Sciatic nerve (tissue), 2 donors: Measurements from ENCODE around the gene LENG8. TPM values are rescaled to one million over a fixed set of nuclear protein-coding genes. Genes with fewer than 3 reads are reported as not detected.
"Not testable (repeated sequence)": the region's sequence is repeated elsewhere in the genome, so short reads cannot be mapped to it uniquely, and the experiment has no call there.

Experiments used
- ATAC-seq: fragments of 200-7000 bp; cut with Tn5 transposase; one replicate; pipeline ENCODE4 v1.9.1; 2020; ENCODE audit warnings: mild to moderate bottlenecking, moderate library complexity
- DNase-seq: peaks from one replicate; pipeline ENCODE4 v3.0.0-alpha.2; 2020; ENCODE audit warnings: low spot score
- intact Hi-C: fragments of 100-400 bp; cut with DNase I; formaldehyde crosslinking; loops from one replicate; pipeline ENCODE4 v1.14.2; 2022
- total RNA-seq: library from RNA; stranded (reverse); fragmentation: NEBNext Ultra II Directional; extraction: Animal tissue kit (Norgen Biotek cat#: 25700); gene quantifications from one replicate; pipeline ENCODE4 v1.2.1, GENCODE V29; 2021
- donor health status: DM: no; HTN: no; CAD: no.
- donor health status: DM: no; HTN: no; CAD: no.

Gene LENG8
- total RNA-seq, 1 donor from 2014 or later: 305 TPM

DNA sequence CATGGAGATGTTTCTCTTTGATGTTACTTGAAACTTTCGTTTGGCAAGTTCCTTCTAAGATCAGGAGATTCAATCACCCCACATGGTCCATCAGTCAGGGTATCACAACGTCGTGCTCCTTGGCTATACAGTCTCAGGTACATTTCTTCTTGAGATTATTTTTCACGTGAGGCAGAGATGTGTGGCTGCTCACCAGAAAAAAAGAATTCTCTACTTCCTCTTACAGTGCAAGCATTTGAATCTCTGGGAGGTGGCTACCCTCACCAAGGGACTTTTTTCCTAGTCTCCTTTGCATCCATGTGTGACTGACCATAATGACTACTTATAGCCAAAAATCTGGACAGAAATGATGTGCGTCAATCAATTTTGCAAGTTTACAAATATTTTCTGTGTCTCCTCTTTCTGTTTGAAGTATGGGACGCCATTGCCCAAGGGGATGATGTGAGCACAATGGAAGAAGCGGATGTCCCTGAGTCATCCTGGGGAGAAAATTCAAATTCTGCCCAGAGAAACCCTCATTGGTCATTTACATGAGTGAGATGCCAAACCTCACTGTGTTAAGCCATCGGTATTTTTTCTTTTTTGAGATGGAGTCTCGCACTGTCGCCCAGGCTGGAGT, 45.1 kb downstream of the LENG8 start:
- intact Hi-C loops: no loop called here
- no peak for ATAC-seq

DNA sequence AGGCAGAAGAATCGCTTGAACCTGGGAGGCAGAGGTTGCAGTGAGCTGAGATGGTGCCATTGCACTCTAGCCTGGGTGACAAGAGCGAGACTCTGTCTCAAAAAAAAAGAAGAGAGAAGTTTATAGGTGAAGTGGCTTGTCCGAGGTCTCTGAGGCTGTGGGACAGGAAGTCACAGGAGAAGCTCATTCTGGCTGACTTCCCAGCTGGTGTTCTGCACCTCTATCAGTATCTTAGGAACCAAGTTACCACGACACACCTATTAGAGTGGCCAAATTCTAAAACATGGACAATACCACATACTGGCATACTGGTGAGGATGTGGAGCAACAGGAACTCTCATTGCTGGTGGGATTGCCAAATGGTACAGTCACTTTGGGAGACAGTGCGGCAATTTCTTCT, 46.3 kb downstream of the LENG8 start:
- DNase-seq, ATAC-seq, intact Hi-C loops: not testable (repeated sequence)

More for the DNA sequence above, 45.1 kb downstream of the LENG8 start:
- no peak for DNase-seq

GRCh38 chr19:54497747-54498450, 48.9 kb downstream of the LENG8 start:
- ATAC-seq, DNase-seq, intact Hi-C loops: not testable (repeated sequence)

- intact Hi-C loops, ATAC-seq, DNase-seq: not testable (repeated sequence)
These were observed 49.4 kb downstream of the LENG8 start for GRCh38 chr19:54498451-54498772.

GRCh38 chr19:54502518-54503048, 53.6 kb downstream of the LENG8 start, which contains the start of gene LAIR2:
LAIR2 (plus strand) TSS chr19:54502831; CDS start chr19:54502919, 88 bp downstream.
- intact Hi-C loops: no loop called here
- DNase-seq (no peak), ATAC-seq (no peak)

DNA sequence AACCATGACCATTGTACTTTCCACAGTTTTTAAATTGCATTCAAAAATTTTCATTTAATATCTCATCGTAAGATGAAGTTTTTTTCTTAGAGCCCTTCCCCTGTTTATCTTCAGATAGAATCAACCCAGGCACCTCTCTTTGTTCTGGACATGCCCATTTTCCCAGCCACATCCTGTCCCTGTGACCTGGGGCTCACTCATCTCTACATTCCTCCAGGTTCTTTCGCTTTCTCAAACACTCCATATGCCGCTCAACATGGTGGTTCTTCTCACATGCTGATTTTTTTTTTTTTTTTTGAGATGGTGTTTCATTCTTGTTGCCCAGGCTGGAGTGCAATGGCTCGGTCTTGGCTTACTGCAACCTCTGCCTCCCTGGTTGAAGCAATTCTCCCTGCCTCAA, 56.5 kb downstream of the LENG8 start:
- ATAC-seq, DNase-seq, intact Hi-C loops: not testable (repeated sequence)

GRCh38 chr19:54506079-54506478, 57.1 kb downstream of the LENG8 start:
- no peak for DNase-seq
- no peak for ATAC-seq
- intact Hi-C loops: no loop called here

DNA sequence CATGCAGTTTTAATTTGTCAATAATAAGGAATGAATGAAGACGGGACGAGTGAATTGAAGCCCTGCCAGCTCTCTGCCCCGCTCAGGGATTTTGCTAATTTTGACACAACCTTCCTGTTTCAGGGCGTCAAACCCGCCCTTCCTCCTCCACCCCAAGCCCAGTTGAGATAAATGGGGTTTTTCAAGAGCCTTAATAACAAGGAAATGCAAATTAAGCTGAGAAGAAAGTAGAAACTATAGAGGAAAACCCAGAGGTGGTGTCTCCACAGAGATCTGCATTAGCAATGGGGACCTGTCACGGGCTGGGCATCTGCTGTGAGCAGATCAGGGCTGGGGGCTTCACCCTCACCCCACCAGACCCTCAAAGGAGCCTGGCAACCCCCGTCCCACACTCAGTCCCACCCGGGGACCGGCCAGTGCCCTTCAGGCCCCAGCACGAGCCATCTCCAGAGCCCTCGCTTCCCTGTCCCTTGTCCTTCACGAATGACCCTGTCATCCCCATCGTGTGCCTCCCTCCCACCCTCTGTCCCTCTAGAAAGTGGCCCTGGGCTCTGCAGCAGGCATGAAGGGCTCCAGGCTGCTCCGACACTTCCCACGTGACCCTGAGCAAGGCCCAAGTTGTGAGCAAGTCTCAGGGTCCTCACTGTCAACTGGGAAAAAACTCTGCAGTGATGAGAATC, 58.2 kb downstream of the LENG8 start:
- intact Hi-C loops, ATAC-seq, DNase-seq: not testable (repeated sequence)

GRCh38 chr19:54507824-54508223, 58.8 kb downstream of the LENG8 start:
- DNase-seq: no peak
- intact Hi-C loops: no loop called here
- no peak for ATAC-seq

DNA sequence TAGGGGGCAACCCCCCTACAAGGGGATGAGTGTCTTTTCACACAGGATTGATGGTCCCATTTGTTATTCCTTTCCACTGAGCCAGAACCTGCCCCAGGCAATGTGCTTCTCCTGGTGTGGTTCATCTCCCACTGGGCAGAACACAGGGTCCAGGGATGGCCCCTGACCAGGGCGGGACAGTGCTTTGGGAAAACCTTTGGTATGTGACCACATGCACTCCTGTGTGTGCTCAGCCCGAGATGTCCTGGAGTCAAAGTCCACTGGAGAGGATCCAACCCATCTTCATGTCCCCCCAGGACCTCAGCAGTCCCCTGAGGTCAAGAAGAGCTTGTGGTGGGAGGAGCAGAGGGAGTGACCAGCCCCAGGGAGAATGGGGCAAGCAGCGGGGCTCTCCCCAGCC, 59.5 kb downstream of the LENG8 start:
- intact Hi-C loops, ATAC-seq, DNase-seq: not testable (repeated sequence)

GRCh38 chr19:54509200-54509940, 60.4 kb downstream of the LENG8 start:
- intact Hi-C loops, DNase-seq, ATAC-seq: not testable (repeated sequence)

Other genes starting within 250 kb of the LENG8 start
- 1,121 TPM for gene RPS9, start 248.3 kb upstream of the LENG8 start, total RNA-seq
- gene LILRB3, start 226.2 kb upstream of the LENG8 start, total RNA-seq: 23.9 TPM
- 11.4 TPM for gene LILRA6, start 206.4 kb upstream of the LENG8 start, total RNA-seq
- 24.1 TPM for gene LILRB5, start 191.9 kb upstream of the LENG8 start, total RNA-seq
- 12.9 TPM for gene LILRB2, start 168.1 kb upstream of the LENG8 start, total RNA-seq
- 5.3 TPM for gene LILRA5, start 136.0 kb upstream of the LENG8 start, total RNA-seq
- 2.1 TPM for gene LILRA4, start 110.0 kb upstream of the LENG8 start, total RNA-seq
- 44.7 TPM for gene LAIR1, start 84.3 kb upstream of the LENG8 start, total RNA-seq
- 72.2 TPM for gene TTYH1, start 33.7 kb upstream of the LENG8 start, total RNA-seq
- 6.0 TPM for gene LENG9, start 14.6 kb downstream of the LENG8 start, total RNA-seq
- gene CDC42EP5, start 24.1 kb downstream of the LENG8 start, total RNA-seq: 52.8 TPM
- gene LAIR2, start 53.6 kb downstream of the LENG8 start, total RNA-seq: 1.1 TPM
- 5.3 TPM for gene LILRA2, start 124.6 kb downstream of the LENG8 start, total RNA-seq
- gene LILRA1, start 144.4 kb downstream of the LENG8 start, total RNA-seq: 2.3 TPM
- gene LILRB1, start 181.3 kb downstream of the LENG8 start, total RNA-seq: 10.7 TPM
- 5.5 TPM for gene LILRB4, start 213.8 kb downstream of the LENG8 start, total RNA-seq